ENCODE data around the gene TMEM192. TPM values are rescaled to one million over a fixed set of nuclear protein-coding genes. Genes with fewer than 3 reads are reported as not detected.
A peak's percentile ranks its signal among the peaks of the same experiment; 100 is the strongest.

TMEM192 gene
- total RNA-seq = 10 to 100 TPM; 13.1 to 15.1 TPM
- 11.8 TPM for polyA plus RNA-seq (2013, experiment 1 of 2)
- polyA plus RNA-seq (2013, experiment 2 of 2) = 8.7 TPM
- long read RNA-seq, experiment 1, full-length matches to known transcripts = 2 of 3 reads
- long read RNA-seq, experiment 1, partial matches to known transcripts = 0 of 3 reads
- long read RNA-seq, experiment 1, other reads (novel, unspliced or antisense) = 1 of 3 reads
- long read RNA-seq, experiment 2, full-length matches to known transcripts = 16 of 17 reads
- long read RNA-seq, experiment 2, partial matches to known transcripts = 0 of 17 reads
- long read RNA-seq, experiment 2, other reads (novel, unspliced or antisense) = 1 of 17 reads
- long read RNA-seq, experiment 3, full-length matches to known transcripts = 24 of 29 reads
- long read RNA-seq, experiment 3, partial matches to known transcripts = 1 of 29 reads
- long read RNA-seq, experiment 3, other reads (novel, unspliced or antisense) = 4 of 29 reads
- long read RNA-seq, experiment 4, full-length matches to known transcripts = 18 of 36 reads
- long read RNA-seq, experiment 4, partial matches to known transcripts = 17 of 36 reads
- long read RNA-seq, experiment 4, other reads (novel, unspliced or antisense) = 1 of 36 reads

- peak; percentile 59 for TF ChIP-seq CTCF (conservative IDR thresholded peaks at IDR 0.05)
- H3K9me3 ChIP-seq (ENCODE audit: control insufficient read depth, low read length) = no peaks in the 10 kb centered on the region
- Mint-ChIP-seq H3K4me3 (peak within 1 kb of the TSS; percentile 87), H3K36me3 (ENCODE audit: low read depth) (no peaks in the 10 kb centered on the region), H3K27me3 (ENCODE audit: insufficient read depth) (no peaks in the 10 kb centered on the region), H3K9me3 (no peaks in the 10 kb centered on the region), H3K27ac (peak within 1 kb of the TSS; percentile 95), H3K4me1 (peaks cover 3% of the 10 kb centered on the region)
- peak within 1 kb of the TSS; percentile 91 for H3K4me3 ChIP-seq (ENCODE audit: low read length)
- peak; percentile 99 for DNase-seq
- H3K4me1 ChIP-seq (ENCODE audit: control insufficient read depth, insufficient read depth, low read length) = no peaks in the 10 kb centered on the region
- H3K36me3 ChIP-seq (ENCODE audit: control insufficient read depth, insufficient read depth, low read length) = no peaks in the 10 kb centered on the region
- no peaks in the 10 kb centered on the region for H3K27me3 ChIP-seq (ENCODE audit: control insufficient read depth, insufficient read depth, low read length, poor library complexity, severe bottlenecking)
- peak within 1 kb of the TSS; percentile 46 for H3K27ac ChIP-seq (ENCODE audit: low read depth, low read length)
- 0 to 1% methylated on average over 31 to 66 of the region's 66 CpGs for WGBS, 2 experiments (ENCODE audit: insufficient coverage in 1 of 2, insufficient read length in 1 of 2)
- peak within 1 kb of the TSS; percentile 57 for H3K9ac ChIP-seq (ENCODE audit: extremely low read depth, low read length, poor library complexity, severe bottlenecking)
Observed at GRCh38 chr4:165112368-165113121, at the start of gene TMEM192. TMEM192 (minus strand) TSS chr4:165112860; CDS start chr4:165112773, 87 bp downstream.

GRCh38 chr4:165158762-165159161 lies 46.1 kb upstream of the TMEM192 start:
- H3K27me3 Mint-ChIP-seq (ENCODE audit: insufficient read depth) = no peaks in the 10 kb centered on the region
- TF ChIP-seq CTCF (conservative IDR thresholded peaks at IDR 0.05) = no peak
- Histone ChIP-seq H3K9ac (ENCODE audit: extremely low read depth, low read length, poor library complexity, severe bottlenecking) (no peak overlapping the region), H3K36me3 (ENCODE audit: control insufficient read depth, insufficient read depth, low read length) (no peaks in the 10 kb centered on the region), H3K27ac (ENCODE audit: low read depth, low read length) (no peak overlapping the region), H3K27me3 (ENCODE audit: control insufficient read depth, insufficient read depth, low read length, poor library complexity, severe bottlenecking) (no peaks in the 10 kb centered on the region), H3K9me3 (ENCODE audit: control insufficient read depth, low read length) (no peaks in the 10 kb centered on the region), H3K4me3 (ENCODE audit: low read length) (no peak overlapping the region), H3K4me1 (ENCODE audit: control insufficient read depth, insufficient read depth, low read length) (peaks cover 5% of the 10 kb centered on the region)
- no peak for DNase-seq
- no peaks in the 10 kb centered on the region for H3K36me3 Mint-ChIP-seq (ENCODE audit: low read depth)
- no peak overlapping the region for H3K27ac Mint-ChIP-seq
- peaks cover 16% of the 10 kb centered on the region for H3K9me3 Mint-ChIP-seq
- H3K4me3 Mint-ChIP-seq = no peak overlapping the region
- peaks cover 6% of the 10 kb centered on the region for H3K4me1 Mint-ChIP-seq

GRCh38 chr4:165156906-165157305 lies 44.2 kb upstream of the TMEM192 start:
- peaks cover 16% of the 10 kb centered on the region for H3K9me3 Mint-ChIP-seq
- no peak overlapping the region for H3K27ac Mint-ChIP-seq
- H3K36me3 ChIP-seq (ENCODE audit: control insufficient read depth, insufficient read depth, low read length) = no peaks in the 10 kb centered on the region
- H3K4me3 Mint-ChIP-seq = no peak overlapping the region
- no peak for TF ChIP-seq CTCF (conservative IDR thresholded peaks at IDR 0.05)
- H3K27me3 Mint-ChIP-seq (ENCODE audit: insufficient read depth) = no peaks in the 10 kb centered on the region
- DNase-seq = no peak
- 89 to 100% methylated on average over 1 to 2 of the region's 2 CpGs for WGBS, 2 experiments (ENCODE audit: insufficient coverage in 1 of 2, insufficient read length in 1 of 2)
- peaks cover 5% of the 10 kb centered on the region for H3K4me1 ChIP-seq (ENCODE audit: control insufficient read depth, insufficient read depth, low read length)
- no peaks in the 10 kb centered on the region for H3K36me3 Mint-ChIP-seq (ENCODE audit: low read depth)
- no peak overlapping the region for H3K9ac ChIP-seq (ENCODE audit: extremely low read depth, low read length, poor library complexity, severe bottlenecking)
- H3K27me3 ChIP-seq (ENCODE audit: control insufficient read depth, insufficient read depth, low read length, poor library complexity, severe bottlenecking) = no peaks in the 10 kb centered on the region
- H3K9me3 ChIP-seq (ENCODE audit: control insufficient read depth, low read length) = no peaks in the 10 kb centered on the region
- H3K27ac ChIP-seq (ENCODE audit: low read depth, low read length) = no peak overlapping the region
- H3K4me3 ChIP-seq (ENCODE audit: low read length) = no peak overlapping the region
- peaks cover 6% of the 10 kb centered on the region for H3K4me1 Mint-ChIP-seq

All from endodermal cell (in vitro differentiated cells).